NOMO-1 treated with dmso at 0.1 percent for 144 hours (cell line): ENCODE measurements around the gene CTSW.

ENCODE experiments used
- DNase-seq: peaks from one replicate; lab custom pipeline; 2025; ENCODE audit not compliant: unreplicated experiment; lab: John Stamatoyannopoulos, UW

Gene CTSW

DNA sequence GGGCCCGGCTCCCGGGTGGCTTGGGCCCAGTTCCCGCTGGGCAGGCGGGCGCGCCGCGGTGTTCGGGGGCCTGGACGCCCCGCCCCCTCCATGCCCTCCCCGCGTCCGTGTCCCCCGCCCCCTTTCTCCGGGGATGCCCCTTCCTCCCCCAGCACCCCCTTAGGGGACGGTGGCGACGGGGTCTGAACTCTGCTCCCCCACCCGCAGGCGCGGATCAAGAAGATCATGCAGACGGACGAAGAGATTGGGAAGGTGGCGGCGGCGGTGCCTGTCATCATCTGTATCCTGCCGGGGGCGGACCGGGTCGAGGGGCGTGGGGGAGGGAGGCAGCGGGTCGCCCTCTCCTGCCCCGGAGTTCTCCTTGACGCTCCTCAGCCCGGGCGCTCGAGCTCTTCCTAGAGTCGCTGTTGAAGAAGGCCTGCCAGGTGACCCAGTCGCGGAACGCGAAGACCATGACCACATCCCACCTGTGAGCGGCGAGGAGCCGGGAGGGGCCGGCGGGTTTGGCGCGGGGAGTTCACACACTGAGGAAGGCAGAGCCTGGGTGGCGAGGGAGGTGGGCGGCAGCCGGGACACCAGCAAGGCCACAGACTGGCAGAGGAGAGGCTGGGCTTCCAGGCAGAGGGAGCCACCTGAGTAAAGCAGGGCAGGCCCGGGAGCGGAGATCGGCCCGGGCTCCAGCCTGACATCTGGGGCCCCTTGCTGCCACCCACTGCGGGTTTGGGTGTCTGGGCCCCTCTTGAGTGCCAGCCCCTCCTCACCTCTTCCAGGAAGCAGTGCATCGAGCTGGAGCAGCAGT lies 40.1 kb downstream of the CTSW start:
- peak; percentile 20 for DNase-seq

DNA sequence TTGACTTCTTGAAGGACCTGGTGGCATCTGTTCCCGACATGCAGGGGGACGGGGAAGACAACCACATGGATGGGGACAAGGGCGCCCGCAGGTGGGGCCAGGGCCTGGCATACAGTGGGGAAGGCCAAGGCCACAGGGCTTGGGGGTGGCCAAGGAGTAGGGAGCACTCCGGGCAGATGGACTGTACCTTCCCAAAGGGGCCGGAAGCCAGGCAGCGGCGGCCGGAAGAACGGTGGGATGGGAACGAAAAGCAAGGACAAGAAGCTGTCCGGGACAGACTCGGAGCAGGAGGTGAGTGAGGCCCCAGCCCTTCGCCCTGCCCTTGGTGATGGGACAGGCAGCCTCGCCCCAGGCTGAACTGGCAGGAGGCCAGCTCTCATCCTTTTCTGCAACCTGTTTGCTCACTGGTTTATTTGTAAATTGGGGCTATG lies 40.8 kb downstream of the CTSW start:
- no peak for DNase-seq

DNA sequence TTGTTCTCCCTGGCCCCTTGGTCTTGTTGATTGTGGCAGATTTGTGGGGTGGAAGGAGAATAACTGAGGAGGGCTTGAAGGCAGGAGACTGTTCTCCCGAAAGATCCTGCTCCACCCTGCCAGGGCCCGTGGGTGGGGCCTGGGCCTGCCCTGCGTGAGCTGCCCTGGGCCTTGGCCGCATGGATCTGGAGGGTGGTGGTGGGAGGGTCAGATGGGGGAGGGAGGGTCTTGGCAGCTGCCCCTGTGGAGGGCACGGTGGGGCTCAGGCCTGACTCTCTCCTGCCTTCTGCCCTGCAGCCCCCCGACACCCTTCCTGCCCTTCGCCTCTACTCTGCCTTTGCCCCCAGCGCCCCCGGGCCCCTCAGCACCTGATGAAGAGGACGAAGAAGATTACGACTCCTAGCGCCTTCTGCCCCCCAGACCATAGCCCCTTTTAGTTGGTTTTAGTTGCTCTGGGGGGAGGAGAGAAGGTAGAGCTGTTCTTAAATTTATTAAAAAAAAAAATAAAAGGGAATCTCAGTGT lies 41.5 kb downstream of the CTSW start:
- DNase-seq: no peak

DNA sequence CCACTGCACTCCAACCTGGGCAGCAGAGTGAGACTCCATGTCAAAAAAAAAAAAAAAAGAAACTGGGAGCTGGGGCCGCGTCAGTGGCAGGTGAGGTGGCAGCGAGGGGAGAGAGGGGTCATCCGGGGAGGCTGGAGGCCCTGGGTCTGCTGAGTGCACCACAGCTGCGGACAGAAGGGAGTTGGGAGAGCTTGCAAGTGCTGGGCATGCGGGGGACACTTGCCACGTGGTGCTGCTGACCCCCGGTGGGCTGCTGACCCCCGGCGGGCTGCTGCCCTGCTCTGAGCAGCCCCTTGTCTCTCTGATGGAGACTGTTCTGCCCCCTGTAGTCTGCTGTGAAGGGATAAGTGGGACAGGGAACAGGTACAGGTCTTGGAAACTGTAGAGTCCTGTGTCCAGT lies 42.2 kb downstream of the CTSW start:
- DNase-seq: no peak

DNA sequence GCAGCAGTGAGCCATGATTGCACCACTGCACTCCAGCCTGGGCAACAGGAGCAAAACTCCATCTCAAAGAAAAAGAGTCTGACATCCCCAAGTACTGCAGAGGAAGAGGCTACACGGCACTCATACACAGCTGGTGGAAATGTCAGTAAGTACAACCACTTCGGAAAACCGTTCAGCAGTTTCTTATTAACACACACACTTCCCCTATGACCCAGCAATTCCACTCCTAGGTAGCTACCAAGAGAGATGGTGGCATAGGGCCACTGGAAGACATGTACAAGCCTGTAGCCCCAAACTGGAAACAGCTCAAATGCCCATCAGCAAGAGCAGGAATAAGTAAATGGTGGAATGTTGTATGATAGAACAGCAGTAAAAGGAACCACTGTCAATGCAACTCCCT lies 42.9 kb downstream of the CTSW start:
- DNase-seq: no peak

DNA sequence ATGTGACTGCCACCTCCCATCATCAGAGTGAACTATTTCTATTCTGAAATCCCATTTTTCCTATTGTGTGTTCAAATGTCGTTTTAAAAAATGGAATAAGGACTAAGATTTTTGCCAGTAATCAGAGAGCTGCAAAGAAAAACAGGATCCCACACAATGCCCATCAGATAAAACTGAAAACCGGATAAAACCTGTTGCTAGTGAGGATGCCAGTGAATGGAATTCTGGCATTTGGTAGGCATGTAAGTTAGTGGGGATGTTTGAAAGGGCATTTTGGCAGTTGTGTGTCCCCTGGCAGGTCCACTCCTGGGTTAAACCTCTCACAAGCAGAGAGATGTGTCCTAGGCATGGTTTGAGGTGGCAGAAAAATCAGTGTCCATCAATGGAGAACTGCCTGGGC lies 45.8 kb downstream of the CTSW start:
- no peak for DNase-seq

DNA sequence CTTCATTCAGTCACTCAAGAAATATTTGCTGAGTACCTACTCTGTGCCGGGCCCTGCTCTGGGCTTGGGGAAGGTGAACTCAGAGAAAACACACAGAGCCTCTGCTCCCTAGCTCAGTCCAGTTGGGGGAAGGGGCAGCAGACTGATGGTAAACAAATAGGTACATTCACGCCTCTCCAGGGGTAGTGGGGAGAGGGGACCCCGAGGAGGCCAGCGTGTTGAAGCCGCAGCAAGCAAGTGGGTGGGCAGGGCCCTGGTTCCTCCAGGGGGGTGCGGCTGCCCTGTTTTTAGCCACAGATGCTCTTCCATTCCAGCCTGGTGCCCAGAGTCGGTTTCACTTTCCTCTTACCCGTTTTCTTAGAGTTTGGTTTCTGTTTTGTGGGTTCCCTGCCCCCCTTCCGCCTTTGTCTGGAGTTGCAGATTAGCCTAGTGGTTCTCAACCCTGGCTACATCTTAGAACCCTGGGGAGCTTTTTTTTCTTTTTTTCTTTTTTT lies 48.3 kb downstream of the CTSW start:
- DNase-seq: peak; percentile 57

DNA sequence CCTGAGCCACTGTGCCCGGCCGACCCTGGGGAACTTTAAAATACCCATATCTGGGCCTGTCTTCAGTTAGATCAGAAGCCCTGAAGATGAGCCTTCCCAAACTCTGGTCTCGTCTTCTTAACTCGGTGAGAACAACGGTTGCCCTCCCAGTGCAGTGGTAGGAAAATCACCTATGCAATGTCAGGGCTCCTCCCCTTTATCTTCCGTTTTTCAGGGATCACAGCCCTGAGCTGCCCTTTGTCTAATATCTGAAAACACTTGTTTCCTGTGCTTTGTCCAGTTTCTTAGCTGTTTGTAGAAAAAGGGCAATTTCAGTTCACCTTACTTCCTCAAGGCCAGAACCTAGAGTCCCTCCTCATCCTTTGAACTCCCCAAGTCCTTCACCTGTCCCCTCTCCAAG lies 49.0 kb downstream of the CTSW start:
- DNase-seq: no peak

DNA sequence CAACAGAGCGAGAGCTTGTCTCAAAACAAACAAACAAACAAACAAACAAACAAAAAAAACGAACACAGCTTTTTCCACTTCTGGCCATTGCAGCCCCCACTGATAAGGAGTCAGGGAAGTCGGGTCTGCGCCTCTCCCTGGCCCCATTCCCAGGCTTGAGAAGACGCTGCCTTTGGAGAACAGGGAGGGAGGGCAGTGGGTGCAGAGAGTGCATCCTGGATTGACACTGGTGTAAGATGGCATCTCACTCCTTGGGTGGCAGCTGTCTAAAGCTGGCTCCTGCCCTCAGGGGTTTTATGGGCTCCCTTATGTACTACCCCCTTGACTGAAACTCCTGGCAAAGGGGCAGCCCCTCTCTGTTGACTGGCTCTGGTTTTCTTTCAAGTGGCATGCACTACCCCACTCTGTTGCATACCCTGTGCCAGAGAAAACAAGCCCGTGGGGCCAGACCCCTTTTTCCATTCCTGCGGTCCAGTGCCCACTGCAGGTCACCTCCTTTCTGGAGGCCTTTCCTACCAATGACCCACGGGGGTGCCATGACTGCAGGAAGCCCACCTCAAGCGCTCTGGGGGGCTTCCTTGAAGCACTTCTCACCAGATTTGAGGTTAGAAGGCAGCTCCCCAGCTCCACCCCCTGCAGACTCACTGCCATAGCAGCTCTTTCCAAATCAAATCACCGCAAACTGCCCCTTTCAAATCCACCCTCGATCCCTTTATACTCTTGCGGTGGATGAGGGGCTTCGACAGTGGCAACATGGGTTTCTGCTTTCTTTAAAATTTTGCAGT lies 52.3 kb downstream of the CTSW start:
- no peak for DNase-seq

DNA sequence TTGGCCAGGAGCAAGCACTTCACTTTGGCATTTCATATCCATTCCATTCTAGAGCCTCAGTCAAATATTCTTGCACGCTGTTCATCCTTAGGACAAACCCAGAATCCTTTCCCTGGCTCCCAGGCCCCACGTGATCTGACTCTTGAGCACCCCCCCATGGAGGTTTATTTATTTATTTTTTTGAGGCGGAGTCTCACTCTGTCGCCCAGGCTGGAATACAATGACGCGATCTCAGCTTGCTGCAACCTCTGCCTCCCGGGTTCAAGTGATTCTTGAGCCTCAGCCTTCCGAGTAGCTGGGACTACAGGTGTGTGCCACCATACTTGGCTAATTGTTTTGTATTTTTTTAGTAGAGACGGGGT lies 52.9 kb downstream of the CTSW start:
- no peak for DNase-seq
